Mesenchymal stem cell (in vitro differentiated cells and primary cell): Measurements from ENCODE around the gene BNC2.

ENCODE experiments used
- DNase-seq: peaks from one replicate; pipeline ENCODE4 v3.0.0-alpha.2; 2013
- H2AFZ ChIP-seq: one replicate; pipeline ENCODE4 v1.6.1; 2013; ENCODE audit warnings: low read depth, mild to moderate bottlenecking, control low read depth, inconsistent platforms, low read length, moderate library complexity
- H2AK5ac ChIP-seq: 2 replicates; pipeline ENCODE4 v1.6.1; 2013; ENCODE audit warnings: low read length, moderate library complexity, mild to moderate bottlenecking, inconsistent platforms; ENCODE audit not compliant: severe bottlenecking
- H2BK120ac ChIP-seq: one replicate; pipeline ENCODE4 v1.6.1; 2013; ENCODE audit warnings: low read depth, mild to moderate bottlenecking, inconsistent platforms, low read length, moderate library complexity
- H2BK12ac ChIP-seq, 2 experiments: one replicate each; pipeline ENCODE4 v1.6.1; 2013; ENCODE audit warnings: inconsistent platforms in 2 of 2, low read length in 2 of 2, mild to moderate bottlenecking in 2 of 2, moderate library complexity in 2 of 2, control low read depth in 1 of 2
- H2BK15ac ChIP-seq: one replicate; pipeline ENCODE4 v1.6.1; 2013; ENCODE audit warnings: mild to moderate bottlenecking, low read depth, inconsistent platforms; ENCODE audit not compliant: poor library complexity, severe bottlenecking
- H2BK5ac ChIP-seq: 2 replicates; pipeline ENCODE4 v1.6.1; 2013; ENCODE audit warnings: low read depth, mild to moderate bottlenecking, low read length, control low read depth, inconsistent platforms; ENCODE audit not compliant: poor library complexity, severe bottlenecking
- H3K14ac ChIP-seq, 2 experiments: one replicate each; pipeline ENCODE4 v1.6.1; 2013; ENCODE audit warnings: inconsistent platforms in 2 of 2, low read length in 2 of 2, control low read depth in 1 of 2, mild to moderate bottlenecking in 1 of 2, moderate library complexity in 1 of 2
- H3K18ac ChIP-seq, 2 experiments: one replicate each; pipeline ENCODE4 v1.6.1; 2013; ENCODE audit warnings: inconsistent platforms in 2 of 2, low read length in 2 of 2, control low read depth in 1 of 2, low read depth in 1 of 2, mild to moderate bottlenecking in 1 of 2
- H3K23ac ChIP-seq, 2 experiments: one replicate each; pipeline ENCODE4 v1.6.1; 2013; ENCODE audit warnings: inconsistent platforms in 2 of 2, low read length in 2 of 2, mild to moderate bottlenecking in 2 of 2, moderate library complexity in 2 of 2, control low read depth in 1 of 2
- H3K27ac ChIP-seq: 2 replicates; pipeline ENCODE4 v1.5.1; 2013; ENCODE audit warnings: mild to moderate bottlenecking, moderate library complexity, low read length, control low read depth, inconsistent platforms; ENCODE audit not compliant: poor library complexity, severe bottlenecking
- H3K27me3 ChIP-seq, 2 experiments: 2 replicates each; pipeline versions ENCODE4 v1.6.1 to v1.7.0; 2013; ENCODE audit warnings: low read length in 2 of 2, mild to moderate bottlenecking in 2 of 2, moderate library complexity in 2 of 2, control low read depth in 1 of 2, inconsistent platforms in 1 of 2; ENCODE audit not compliant: control insufficient read depth in 1 of 2, insufficient read depth in 1 of 2
- H3K36me3 ChIP-seq, 2 experiments: 2 replicates each; pipeline versions ENCODE4 v1.6.1 to v1.7.0; 2013; ENCODE audit warnings: low read length in 2 of 2, control low read depth in 1 of 2, inconsistent platforms in 1 of 2, low read depth in 1 of 2, mild to moderate bottlenecking in 1 of 2; ENCODE audit not compliant: insufficient read depth in 2 of 2, control insufficient read depth in 1 of 2
- H3K4ac ChIP-seq, 2 experiments: one replicate each; pipeline ENCODE4 v1.6.1; 2013; ENCODE audit warnings: inconsistent platforms in 2 of 2, low read length in 2 of 2, mild to moderate bottlenecking in 2 of 2, moderate library complexity in 2 of 2, control low read depth in 1 of 2, low read depth in 1 of 2
- H3K4me1 ChIP-seq: 2 replicates; pipeline ENCODE4 v1.6.1; 2013; ENCODE audit warnings: low read depth, low read length, control low read depth; ENCODE audit not compliant: control insufficient read depth, insufficient read depth
- H3K4me2 ChIP-seq: 2 replicates; pipeline ENCODE4 v1.6.1; 2013; ENCODE audit warnings: low read length, mild to moderate bottlenecking, inconsistent platforms; ENCODE audit not compliant: poor library complexity, severe bottlenecking
- H3K4me3 ChIP-seq, 2 experiments: 2 replicates each; pipeline versions ENCODE4 v1.5.1 to v1.7.0; 2013; ENCODE audit warnings: low read length in 2 of 2, mild to moderate bottlenecking in 2 of 2, control low read depth in 1 of 2, low read depth in 1 of 2; ENCODE audit not compliant: insufficient read depth in 1 of 2
- H3K79me1 ChIP-seq: replicated peaks from 2 replicates; pipeline ENCODE4 v1.6.1; 2013; ENCODE audit warnings: mild to moderate bottlenecking, control low read depth, low read length, inconsistent platforms; ENCODE audit not compliant: poor library complexity, severe bottlenecking
- H3K9ac ChIP-seq: 2 replicates; pipeline ENCODE4 v1.7.0; 2013; ENCODE audit warnings: mild to moderate bottlenecking, low read length, moderate library complexity
- H3K9me3 ChIP-seq: 2 replicates; pipeline ENCODE4 v1.7.0; 2013; ENCODE audit warnings: mild to moderate bottlenecking, low read length; ENCODE audit not compliant: control insufficient read depth
- H4K8ac ChIP-seq: one replicate; pipeline ENCODE4 v1.6.1; 2013; ENCODE audit warnings: inconsistent platforms, mild to moderate bottlenecking, low read length, moderate library complexity
- H4K91ac ChIP-seq: one replicate; pipeline ENCODE4 v1.6.1; 2013; ENCODE audit warnings: mild to moderate bottlenecking, low read length, inconsistent platforms
- WGBS: methylation state at CpG from one replicate; pipeline ENCODE4 v1.1.7; 2013; ENCODE audit warnings: mixed read lengths; 5-methylcytosine and 5-hydroxymethylcytosine counted together

Gene BNC2

GRCh38 chr9:16532272-16532671 is 338.2 kb downstream of the BNC2 start:
- H4K91ac ChIP-seq: no peak overlapping the region
- no peak for DNase-seq
- peaks cover 6% of the 10 kb centered on the region for H3K4me1 ChIP-seq
- no peak overlapping the region for H2AK5ac ChIP-seq
- no peaks in the 10 kb centered on the region for H3K27me3 ChIP-seq
- peak overlapping the region; percentile 19 for H4K8ac ChIP-seq
- peak overlapping the region; percentile 1 for H3K9ac ChIP-seq
- H3K36me3 ChIP-seq: peaks cover 5 to 36% of the 10 kb centered on the region in 2 experiments
- H3K14ac ChIP-seq: no peak overlapping the region
- no peak overlapping the region for H3K23ac ChIP-seq
- no peak overlapping the region for H3K27ac ChIP-seq
- H2BK5ac ChIP-seq: no peak overlapping the region
- WGBS: no CpG with 5 or more reads among the region's 3 CpGs
- peaks cover 19% of the 10 kb centered on the region for H3K79me1 ChIP-seq
- H2BK15ac ChIP-seq: no peak overlapping the region
- H2BK12ac ChIP-seq: no peak overlapping the region
- H3K18ac ChIP-seq: no peak overlapping the region
- no peaks in the 10 kb centered on the region for H3K9me3 ChIP-seq
- no peak overlapping the region for H2AFZ ChIP-seq
- H2BK120ac ChIP-seq: peak overlapping the region; percentile 79
- H3K4me2 ChIP-seq: no peak overlapping the region
- H3K4ac ChIP-seq: no peak overlapping the region
- no peak overlapping the region for H3K4me3 ChIP-seq

DNA sequence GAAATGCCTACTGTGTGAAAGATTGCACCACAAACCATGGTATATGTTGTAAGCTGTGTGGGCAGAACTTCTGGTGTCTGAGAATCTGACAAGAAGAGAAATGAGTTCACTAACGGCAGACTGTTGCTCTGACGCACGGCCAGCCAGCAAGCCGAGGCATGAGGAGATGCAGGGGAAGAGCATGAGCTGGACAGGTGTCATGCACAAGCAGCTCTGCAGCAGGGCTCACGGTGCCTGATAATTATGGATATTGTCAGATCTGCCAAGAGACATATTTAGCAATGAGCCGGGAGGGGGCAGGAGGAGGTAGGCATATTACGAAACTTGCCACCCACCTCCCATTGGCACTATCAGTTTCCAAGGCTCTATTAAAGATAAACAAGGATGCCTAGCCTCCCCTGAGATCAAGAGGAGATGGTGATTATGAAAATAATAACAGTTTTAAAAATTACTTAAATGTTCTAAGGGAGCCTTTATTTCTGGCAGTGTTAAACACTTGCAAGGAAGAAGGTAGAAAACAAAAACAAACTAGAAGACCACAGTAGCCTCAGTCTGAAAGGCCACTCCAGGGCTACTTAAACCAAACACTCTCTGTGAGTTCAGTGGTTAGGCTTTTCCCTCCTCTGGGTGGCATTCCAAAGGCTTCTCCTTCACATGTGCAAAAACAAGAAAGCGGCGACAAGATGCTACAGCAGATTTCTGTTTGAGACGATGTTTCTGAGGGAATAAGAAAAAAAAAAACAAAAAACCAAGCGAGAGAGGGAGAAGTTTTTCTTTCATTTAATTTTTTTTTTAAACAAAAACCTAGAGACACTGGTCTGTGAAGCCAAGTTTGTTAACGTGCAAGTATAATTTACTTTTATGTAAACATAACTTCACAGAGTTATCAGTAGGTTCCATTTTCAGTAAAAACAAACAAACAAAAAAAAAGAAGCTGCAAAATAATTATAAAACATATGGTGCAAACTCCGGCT is 339.5 kb downstream of the BNC2 start:
- H3K4me3 ChIP-seq: no peak overlapping the region
- H3K4me2 ChIP-seq: no peak overlapping the region
- no peak overlapping the region for H2AK5ac ChIP-seq
- H4K8ac ChIP-seq: peak overlapping the region; percentile 12
- H3K4ac ChIP-seq: peak overlapping the region in 1 of 2 experiments; percentile 24
- no peak overlapping the region for H3K9ac ChIP-seq
- no peak overlapping the region for H3K23ac ChIP-seq
- no peak overlapping the region for H2BK15ac ChIP-seq
- DNase-seq: peak; percentile 43
- no peak overlapping the region for H2BK120ac ChIP-seq
- no peak overlapping the region for H2AFZ ChIP-seq
- peaks cover 6% of the 10 kb centered on the region for H3K4me1 ChIP-seq
- no peak overlapping the region for H2BK5ac ChIP-seq
- peak overlapping the region; percentile 1 to 59 for H2BK12ac ChIP-seq
- H4K91ac ChIP-seq: peak overlapping the region; percentile 52
- H3K27ac ChIP-seq: no peak overlapping the region
- peaks cover 5 to 35% of the 10 kb centered on the region in 2 experiments for H3K36me3 ChIP-seq
- no peak overlapping the region for H3K18ac ChIP-seq
- 79% methylated on average over 5 of the region's 13 CpGs for WGBS
- no peak overlapping the region for H3K14ac ChIP-seq
- H3K27me3 ChIP-seq: no peaks in the 10 kb centered on the region
- H3K9me3 ChIP-seq: no peaks in the 10 kb centered on the region
- H3K79me1 ChIP-seq: peaks cover 25% of the 10 kb centered on the region

DNA sequence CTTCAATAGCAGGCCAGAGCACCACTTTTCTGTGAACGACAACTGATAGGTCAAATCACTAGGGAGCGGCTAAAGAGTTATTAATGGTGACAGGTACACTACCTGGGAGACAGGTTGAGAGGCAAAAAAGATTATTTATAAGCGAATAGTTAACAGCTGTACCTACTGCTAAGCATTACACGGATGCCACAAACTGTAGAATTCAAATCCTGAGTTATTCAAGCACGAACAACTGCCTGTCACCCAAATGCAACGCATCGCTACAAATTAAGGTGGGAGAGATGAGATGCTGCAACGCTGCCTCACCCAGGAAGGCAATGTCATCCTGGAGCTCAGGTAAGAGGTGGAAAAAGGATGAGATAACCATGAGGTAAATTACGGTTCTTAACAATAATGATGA is 342.9 kb downstream of the BNC2 start:
- H2AFZ ChIP-seq: no peak overlapping the region
- H3K27ac ChIP-seq: no peak overlapping the region
- H3K9me3 ChIP-seq: no peaks in the 10 kb centered on the region
- no peak overlapping the region for H2BK5ac ChIP-seq
- H2BK12ac ChIP-seq: peak overlapping the region; percentile 3 to 59
- no peak overlapping the region for H3K4me3 ChIP-seq
- H3K23ac ChIP-seq: no peak overlapping the region
- DNase-seq: no peak
- H3K14ac ChIP-seq: no peak overlapping the region
- 94% methylated on average over 8 of the region's 9 CpGs for WGBS
- no peaks in the 10 kb centered on the region for H3K27me3 ChIP-seq
- peak overlapping the region; percentile 7 for H2AK5ac ChIP-seq
- H3K4ac ChIP-seq: no peak overlapping the region
- H2BK15ac ChIP-seq: no peak overlapping the region
- no peak overlapping the region for H3K9ac ChIP-seq
- H3K4me2 ChIP-seq: no peak overlapping the region
- H4K91ac ChIP-seq: no peak overlapping the region
- H2BK120ac ChIP-seq: no peak overlapping the region
- H3K36me3 ChIP-seq: peaks cover 5 to 35% of the 10 kb centered on the region in 2 experiments
- peak overlapping the region in 1 of 2 experiments; percentile 66 for H3K18ac ChIP-seq
- peaks cover 29% of the 10 kb centered on the region for H3K79me1 ChIP-seq
- peaks cover 2% of the 10 kb centered on the region for H3K4me1 ChIP-seq
- no peak overlapping the region for H4K8ac ChIP-seq

GRCh38 chr9:16526380-16526779 is 344.1 kb downstream of the BNC2 start:
- Histone ChIP-seq H3K4me1 (peaks cover 2% of the 10 kb centered on the region), H3K36me3 (peaks cover 5 to 35% of the 10 kb centered on the region in 2 experiments), H3K27ac (no peak overlapping the region), H3K4ac (no peak overlapping the region), H2AFZ (no peak overlapping the region), H4K8ac (no peak overlapping the region), H3K27me3 (no peaks in the 10 kb centered on the region), H3K4me2 (no peak overlapping the region), H3K23ac (no peak overlapping the region), H2AK5ac (no peak overlapping the region), H3K9ac (peak overlapping the region; percentile 17), H2BK15ac (no peak overlapping the region), H3K18ac (no peak overlapping the region), H2BK12ac (no peak overlapping the region), H3K79me1 (peaks cover 29% of the 10 kb centered on the region), H2BK5ac (no peak overlapping the region), H3K4me3 (no peak overlapping the region), H2BK120ac (no peak overlapping the region), H3K9me3 (no peaks in the 10 kb centered on the region), H4K91ac (no peak overlapping the region), H3K14ac (no peak overlapping the region)
- DNase-seq: peak; percentile 49
- 32% methylated on average over 3 of the region's 3 CpGs for WGBS
